GM12892 (cell line): ENCODE measurements around the gene MED25.

Experiments
- DNase-seq: peaks from one replicate; pipeline ENCODE4 v3.0.0; 2011; ENCODE audit not compliant: insufficient read length
- FAIRE-seq: peaks from 2 replicates; lab custom pipeline; 2011; peaks lifted over from hg19 to GRCh38; lab: Jason Lieb, UNC
- POLR2A ChIP-seq: IDR thresholded peaks from 2 replicates; pipeline ENCODE4 v1.6.1; 2011; ENCODE audit warnings: low read depth, low read length, control low read depth
- POLR2AphosphoS5 ChIP-seq: IDR thresholded peaks from 2 replicates; pipeline ENCODE4 v1.6.1; 2011; ENCODE audit warnings: low read depth, low read length, control low read depth
- TAF1 ChIP-seq: IDR thresholded peaks from 2 replicates; pipeline ENCODE4 v1.6.1; 2011; ENCODE audit warnings: low read depth, mild to moderate bottlenecking, control low read depth, low read length, borderline replicate concordance

MED25 gene

DNA sequence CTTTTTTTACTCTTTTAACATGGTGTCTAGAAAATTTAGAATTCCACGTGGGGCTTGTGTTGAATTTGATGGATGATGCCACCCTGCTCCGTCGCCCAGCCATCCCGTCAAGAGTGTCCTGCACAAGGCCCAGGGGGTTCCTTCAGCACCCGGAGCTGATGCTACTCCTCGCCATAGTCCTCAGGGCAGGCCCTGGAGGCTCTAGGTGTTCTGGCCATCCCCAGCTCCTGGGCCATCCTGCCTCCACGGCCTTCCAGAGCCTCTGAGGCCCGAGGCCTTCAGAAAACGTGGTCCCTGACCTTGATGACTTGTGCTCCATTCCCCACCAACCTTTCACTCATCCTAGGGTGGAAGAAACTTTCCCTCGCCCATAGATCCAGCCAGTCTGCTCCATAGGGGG is 55.7 kb downstream of the MED25 start:
- FAIRE-seq (no peak), DNase-seq (no peak)
- TF ChIP-seq POLR2AphosphoS5 = no peak
- TF ChIP-seq TAF1 = no peak
- no peak for TF ChIP-seq POLR2A

DNA sequence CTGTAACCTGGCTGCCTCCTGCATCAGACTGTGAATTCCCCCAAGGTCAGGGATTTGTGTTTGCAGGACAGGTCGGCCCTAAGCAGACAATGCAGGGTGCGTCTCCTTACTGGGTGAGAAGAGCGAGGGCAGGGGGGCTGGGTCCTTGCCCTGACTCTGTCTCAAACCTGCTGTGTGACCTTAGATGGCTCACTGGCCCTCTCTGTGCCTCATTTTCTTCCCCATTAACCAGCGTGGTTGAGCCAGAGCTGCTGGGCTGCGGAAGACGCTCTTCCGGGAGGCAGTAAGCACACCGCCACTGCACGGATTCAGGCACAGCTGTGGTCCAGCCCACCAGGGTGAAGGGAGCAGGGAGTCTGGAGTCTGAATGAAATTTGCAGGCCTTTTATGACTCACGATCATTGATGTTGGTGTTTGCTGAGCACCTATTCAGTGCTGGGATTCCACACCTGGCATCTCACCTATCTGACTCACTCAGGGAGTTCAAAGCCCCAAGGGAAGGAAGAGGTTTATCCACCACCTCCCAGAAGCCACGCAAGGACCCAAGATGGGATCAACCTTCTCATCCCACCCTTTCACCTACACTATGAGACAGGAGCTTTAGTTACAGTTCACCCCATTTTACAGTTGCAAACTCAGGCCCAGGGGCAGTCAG is 56.5 kb downstream of the MED25 start:
- FAIRE-seq (no peak), DNase-seq (no peak)
- TF ChIP-seq TAF1 (no peak), POLR2AphosphoS5 (no peak), POLR2A (no peak)

GRCh38 chr19:49875177-49875576 is 57.1 kb downstream of the MED25 start:
- no peak for DNase-seq
- FAIRE-seq = no peak
- TF ChIP-seq POLR2AphosphoS5 (no peak), TAF1 (no peak), POLR2A (no peak)

GRCh38 chr19:49875857-49876421 is 57.9 kb downstream of the MED25 start:
- no peak for TF ChIP-seq POLR2A
- no peak for TF ChIP-seq POLR2AphosphoS5
- no peak for TF ChIP-seq TAF1
- DNase-seq = no peak
- no peak for FAIRE-seq

GRCh38 chr19:49876422-49877019 is 58.4 kb downstream of the MED25 start:
- no peak for DNase-seq
- FAIRE-seq = no peak
- TF ChIP-seq TAF1 = 0 out of 2 replicates have a peak, but pooled peaks have one; percentile 56
- peak; percentile 35; the same call in 1 of the 2 replicates for TF ChIP-seq POLR2AphosphoS5
- peak; percentile 74 for TF ChIP-seq POLR2A

GRCh38 chr19:49877020-49877878 is 59.2 kb downstream of the MED25 start, which contains the start of the genes AKT1S1 and TBC1D17:
TSS of gene AKT1S1 (minus strand) at chr19:49877355. CDS start at chr19:49873295, 4,060 bp downstream.
TSS of gene TBC1D17 (plus strand) at chr19:49877702. CDS start at chr19:49877724, 22 bp downstream.
- DNase-seq (peak; percentile 96), FAIRE-seq (peak; percentile 99)
- TF ChIP-seq TAF1 (no peak), POLR2A (peak; percentile 57), POLR2AphosphoS5 (no peak; the same call in 1 of the 2 replicates)

DNA sequence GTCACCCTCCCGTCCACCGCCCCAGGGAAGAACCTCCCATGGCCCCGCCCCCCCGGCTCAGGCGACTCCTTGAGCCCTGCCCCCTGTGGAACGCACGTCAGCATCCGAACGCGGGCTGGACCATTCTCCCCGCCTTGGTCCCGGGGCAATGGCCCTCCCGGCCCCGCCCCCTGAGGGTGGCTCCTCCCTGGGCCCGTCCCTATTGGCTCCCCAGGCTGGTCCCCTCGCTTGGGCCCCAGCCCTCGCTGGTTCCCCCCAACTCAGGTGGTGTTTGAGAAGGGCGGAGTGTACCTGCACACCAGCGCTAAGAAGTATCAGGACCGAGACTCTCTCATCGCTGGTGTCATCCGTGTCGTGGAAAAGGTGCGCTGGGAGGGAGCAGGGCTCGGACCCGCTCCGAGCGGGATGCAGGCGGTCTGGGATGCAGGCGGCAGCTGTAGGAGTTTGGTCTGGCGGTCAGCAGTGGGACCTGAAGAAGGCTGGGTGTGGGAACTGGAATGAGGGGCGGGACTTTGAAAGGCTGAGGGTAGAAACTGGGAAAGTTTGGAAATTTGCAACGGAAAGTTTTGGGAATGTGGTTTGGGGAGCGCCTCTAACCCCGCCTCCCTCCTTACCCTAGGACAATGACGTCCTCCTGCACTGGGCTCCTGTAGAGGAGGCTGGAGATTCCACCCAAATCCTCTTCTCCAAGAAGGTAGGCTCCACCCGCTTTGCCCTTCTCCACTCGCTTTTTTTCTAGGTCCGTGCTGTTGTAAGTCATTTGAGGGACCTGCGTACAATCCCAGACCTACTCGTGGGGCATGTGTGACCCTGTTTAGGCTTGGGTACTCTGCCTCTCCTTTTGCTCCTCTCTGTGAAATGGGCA is 60.0 kb downstream of the MED25 start:
- TF ChIP-seq TAF1 (no peak), POLR2A (peak; percentile 15)
- FAIRE-seq (no peak), DNase-seq (peak; percentile 99)

DNA sequence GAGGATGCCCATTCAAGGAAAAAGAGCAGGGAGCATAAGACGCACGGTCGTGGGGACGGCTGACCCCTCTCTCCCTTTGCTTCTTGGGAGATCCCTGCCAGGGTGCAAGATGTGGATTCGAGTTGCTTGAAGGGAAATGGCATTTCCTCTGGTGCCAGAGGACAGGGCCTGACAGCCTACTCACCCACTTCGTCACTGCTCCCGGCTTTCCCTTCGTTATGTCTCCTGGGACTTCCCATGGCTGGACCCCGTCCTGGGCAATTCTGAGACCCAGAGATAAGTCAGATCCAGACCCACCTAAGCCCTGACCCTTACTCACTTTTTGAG is 60.6 kb downstream of the MED25 start:
- TF ChIP-seq TAF1 (no peak), POLR2A (no peak), POLR2AphosphoS5 (no peak)
- DNase-seq (no peak), FAIRE-seq (no peak)

- TF ChIP-seq POLR2AphosphoS5 (no peak), POLR2A (no peak), TAF1 (no peak)
- FAIRE-seq (peak; percentile 70), DNase-seq (no peak)
Measured at GRCh38 chr19:49879243-49879963, 61.3 kb downstream of the MED25 start.

DNA sequence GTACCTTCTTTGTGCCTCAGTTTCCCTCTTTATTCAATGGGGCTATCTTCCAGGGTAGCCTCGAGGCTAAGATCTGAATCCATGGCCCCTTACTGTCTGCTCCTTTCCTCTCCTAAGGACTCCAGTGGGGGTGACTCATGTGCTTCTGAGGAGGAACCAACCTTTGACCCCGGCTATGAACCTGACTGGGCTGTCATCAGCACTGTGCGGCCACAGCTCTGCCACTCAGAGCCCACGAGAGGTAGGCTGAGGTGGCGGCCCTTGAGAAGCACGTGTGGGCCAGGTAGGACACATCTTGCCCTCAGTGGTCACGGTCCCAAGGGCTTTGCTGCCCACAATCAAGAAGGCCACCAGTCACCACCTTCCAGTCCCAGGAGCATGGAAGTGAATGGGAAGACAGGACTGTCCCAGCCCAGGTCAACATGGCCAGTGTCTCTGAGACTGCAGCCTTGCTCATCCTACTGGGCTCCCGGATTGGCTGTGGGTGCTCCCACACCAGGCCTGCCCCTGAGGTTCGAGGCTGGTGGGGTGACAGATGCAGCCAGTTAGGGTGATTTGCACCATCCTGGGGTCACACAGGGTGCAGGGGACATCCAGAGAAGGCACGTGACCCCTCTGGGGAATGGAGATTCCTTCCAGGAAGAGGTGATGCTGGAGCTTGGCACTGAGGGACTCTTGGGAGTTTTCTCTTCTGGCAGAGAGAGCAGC is 62.2 kb downstream of the MED25 start:
- DNase-seq (no peak), FAIRE-seq (no peak)
- TF ChIP-seq TAF1 = no peak
- TF ChIP-seq POLR2A = no peak
- TF ChIP-seq POLR2AphosphoS5 = no peak

DNA sequence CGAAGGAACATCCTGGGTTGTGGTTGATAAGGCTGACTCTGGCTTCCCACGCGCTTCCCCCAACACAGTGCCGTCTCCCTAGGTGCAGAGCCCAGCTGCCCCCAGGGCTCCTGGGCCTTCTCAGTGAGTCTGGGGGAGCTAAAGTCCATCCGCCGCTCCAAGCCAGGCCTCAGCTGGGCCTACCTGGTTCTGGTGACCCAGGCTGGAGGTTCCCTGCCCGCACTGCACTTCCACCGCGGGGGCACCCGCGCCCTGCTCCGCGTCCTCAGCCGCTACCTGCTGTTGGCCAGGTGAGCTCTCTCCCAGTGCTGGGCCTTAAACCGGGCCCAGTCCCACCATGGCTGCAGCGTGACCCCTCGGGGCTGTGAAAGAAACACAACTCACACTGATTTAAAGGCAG is 63.1 kb downstream of the MED25 start:
- FAIRE-seq = no peak
- TF ChIP-seq POLR2AphosphoS5 = no peak
- TF ChIP-seq POLR2A = no peak
- DNase-seq = no peak
